ENCODE measurements around the gene MRPL17. TPM values are rescaled to one million over a fixed set of nuclear protein-coding genes. Genes with fewer than 3 reads are reported as not detected.

The MRPL17 gene
- total RNA-seq, 1 experiment from 2014 or later, result 38.7 TPM

- Histone ChIP-seq H3K9me3 (replicated peaks) (no peaks in the 10 kb centered on the region), H3K27ac (no peak overlapping the region), H3K4me3 (no peak overlapping the region), H3K27me3 (replicated peaks) (no peaks in the 10 kb centered on the region), H3K4me1 (replicated peaks) (no peaks in the 10 kb centered on the region), H3K36me3 (no peaks in the 10 kb centered on the region)
- DNase-seq (ENCODE audit: low read depth in 1 of 2, low spot score in 2 of 2), result no peak
These were observed 11.1 kb downstream of the MRPL17 start for GRCh38 chr11:6671991-6672390.

GRCh38 chr11:6670202-6670830 lies 12.8 kb downstream of the MRPL17 start:
- Histone ChIP-seq H3K27me3 (replicated peaks) (no peaks in the 10 kb centered on the region), H3K36me3 (no peaks in the 10 kb centered on the region), H3K9me3 (replicated peaks) (no peaks in the 10 kb centered on the region), H3K4me1 (replicated peaks) (no peaks in the 10 kb centered on the region), H3K4me3 (no peak overlapping the region), H3K27ac (no peak overlapping the region)
- no peak for DNase-seq (ENCODE audit: low read depth in 1 of 2, low spot score in 2 of 2)

- Histone ChIP-seq H3K4me3 (no peak overlapping the region), H3K36me3 (no peaks in the 10 kb centered on the region), H3K27ac (no peak overlapping the region), H3K4me1 (replicated peaks) (no peaks in the 10 kb centered on the region), H3K27me3 (replicated peaks) (no peaks in the 10 kb centered on the region), H3K9me3 (replicated peaks) (no peaks in the 10 kb centered on the region)
- no peak for DNase-seq (ENCODE audit: low read depth in 1 of 2, low spot score in 2 of 2)
These were observed 15.3 kb downstream of the MRPL17 start for GRCh38 chr11:6667733-6668374.

GRCh38 chr11:6666302-6667183 lies 16.6 kb downstream of the MRPL17 start:
- DNase-seq (ENCODE audit: low read depth in 1 of 2, low spot score in 2 of 2), result no peak
- Histone ChIP-seq H3K27ac (no peak overlapping the region), H3K4me3 (no peak overlapping the region), H3K4me1 (replicated peaks) (no peaks in the 10 kb centered on the region), H3K9me3 (replicated peaks) (no peaks in the 10 kb centered on the region), H3K27me3 (replicated peaks) (no peaks in the 10 kb centered on the region), H3K36me3 (no peaks in the 10 kb centered on the region)

DNA sequence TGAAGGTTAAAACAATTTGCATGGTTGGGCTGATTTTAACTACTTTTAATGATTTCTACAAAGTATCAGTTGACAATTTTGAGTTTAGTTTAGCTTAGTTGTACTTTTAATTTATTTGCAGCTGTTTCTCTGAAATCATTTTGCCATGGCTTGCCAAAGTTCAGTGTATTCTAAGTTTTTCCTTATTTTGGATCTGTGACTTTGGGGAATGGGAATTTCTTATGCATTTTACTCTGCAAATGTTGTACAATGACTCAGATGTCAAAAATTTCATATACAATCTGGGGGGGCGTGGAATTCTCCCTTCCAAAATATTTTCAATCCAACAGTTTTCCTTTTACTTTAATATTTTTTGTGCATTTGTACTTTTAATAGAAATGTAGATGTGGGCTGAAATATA lies 18.6 kb downstream of the MRPL17 start:
- Histone ChIP-seq H3K27me3 (replicated peaks) (no peaks in the 10 kb centered on the region), H3K27ac (no peak overlapping the region), H3K36me3 (no peaks in the 10 kb centered on the region), H3K9me3 (replicated peaks) (no peaks in the 10 kb centered on the region), H3K4me1 (replicated peaks) (no peaks in the 10 kb centered on the region), H3K4me3 (no peak overlapping the region)
- DNase-seq (ENCODE audit: low read depth in 1 of 2, low spot score in 2 of 2), result no peak

DNA sequence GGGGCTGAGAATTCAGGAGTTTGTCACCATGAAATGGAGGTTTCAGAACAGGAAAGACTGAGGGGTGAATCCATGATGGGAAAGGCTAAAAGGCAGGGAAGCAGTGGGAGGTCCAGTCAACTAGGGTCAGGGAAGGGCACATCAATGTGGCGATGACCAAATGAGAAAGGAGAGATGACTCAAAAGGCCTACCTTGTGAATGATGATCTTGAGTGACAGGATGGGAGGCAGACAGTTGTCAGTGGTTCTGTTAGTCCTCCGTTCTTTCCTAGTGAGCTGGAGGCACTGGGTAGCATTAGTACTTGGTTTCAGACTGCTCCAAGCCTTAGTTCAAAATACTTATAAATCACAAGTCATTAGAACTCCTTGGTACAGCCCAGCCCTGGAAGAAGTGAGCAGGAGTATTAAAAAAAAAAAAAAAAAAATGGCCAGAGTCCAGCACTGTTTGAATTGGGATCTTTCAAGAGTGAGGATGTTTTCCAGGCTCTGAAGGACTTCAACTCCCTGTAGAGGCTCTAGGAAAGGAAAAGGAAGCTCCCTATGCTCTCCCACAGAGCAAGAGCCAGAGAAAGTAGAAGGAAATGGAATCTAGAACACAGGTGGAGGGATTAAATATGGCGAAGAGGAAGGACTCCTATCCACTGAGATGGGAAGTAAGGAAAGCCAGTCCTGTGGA lies 19.2 kb downstream of the MRPL17 start:
- no peaks in the 10 kb centered on the region for H3K9me3 ChIP-seq (replicated peaks)
- no peak overlapping the region for H3K27ac ChIP-seq
- H3K4me1 ChIP-seq (replicated peaks), result no peaks in the 10 kb centered on the region
- no peak overlapping the region for H3K4me3 ChIP-seq
- no peaks in the 10 kb centered on the region for H3K27me3 ChIP-seq (replicated peaks)
- H3K36me3 ChIP-seq, result no peaks in the 10 kb centered on the region
- no peak for DNase-seq (ENCODE audit: low read depth in 1 of 2, low spot score in 2 of 2)

DNA sequence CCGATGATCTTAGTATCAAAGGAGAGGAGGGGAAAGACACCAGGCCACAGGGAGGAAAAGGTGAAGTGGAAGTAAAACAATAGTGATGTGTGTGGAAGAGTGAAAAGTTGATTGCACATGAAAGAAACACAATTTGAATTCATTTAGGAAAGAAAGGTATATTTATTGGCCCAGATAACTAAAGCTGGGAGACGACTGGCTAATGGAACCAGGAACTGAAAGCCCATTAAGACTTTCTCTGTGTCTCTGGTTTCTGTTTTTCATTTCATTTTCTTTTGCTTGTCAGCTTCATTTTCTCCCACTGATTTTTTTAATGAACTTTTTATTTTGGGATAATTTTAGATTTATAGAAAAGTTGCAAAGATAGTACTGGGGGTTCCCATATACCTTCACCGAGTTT lies 22.4 kb downstream of the MRPL17 start:
- Histone ChIP-seq H3K9me3 (replicated peaks) (no peaks in the 10 kb centered on the region), H3K4me1 (replicated peaks) (no peaks in the 10 kb centered on the region; the same call in 1 of the 2 replicates), H3K4me3 (no peak overlapping the region), H3K27me3 (replicated peaks) (no peaks in the 10 kb centered on the region), H3K27ac (no peak overlapping the region), H3K36me3 (no peaks in the 10 kb centered on the region)
- no peak for DNase-seq (ENCODE audit: low read depth in 1 of 2, low spot score in 2 of 2)

DNA sequence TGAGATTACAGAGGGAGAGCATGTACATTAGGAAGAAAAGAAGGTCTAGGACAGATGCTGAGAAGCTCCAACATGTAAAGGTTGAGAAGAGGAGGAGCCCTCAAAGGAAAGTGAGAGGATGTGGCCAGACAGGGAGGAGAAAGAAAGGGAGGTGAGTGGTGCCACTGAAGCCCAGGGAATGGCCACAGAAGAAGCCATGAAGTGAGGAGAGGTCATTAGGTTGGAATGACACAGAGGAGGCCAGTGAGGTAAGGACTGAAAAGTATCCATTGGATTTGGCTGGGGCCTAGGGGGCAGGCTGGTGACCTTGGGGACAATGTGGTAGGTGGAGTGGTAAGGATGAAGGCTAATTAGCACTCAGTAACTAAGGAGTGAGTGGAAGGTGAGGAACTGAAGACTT lies 24.5 kb downstream of the MRPL17 start:
- Histone ChIP-seq H3K27ac (no peak overlapping the region), H3K4me3 (no peak overlapping the region), H3K9me3 (replicated peaks) (no peaks in the 10 kb centered on the region), H3K36me3 (no peaks in the 10 kb centered on the region), H3K27me3 (replicated peaks) (no peaks in the 10 kb centered on the region), H3K4me1 (replicated peaks) (no peaks in the 10 kb centered on the region; the same call in none of the 2 replicates)
- no peak for DNase-seq (ENCODE audit: low read depth in 1 of 2, low spot score in 2 of 2)

- no peaks in the 10 kb centered on the region for H3K9me3 ChIP-seq (replicated peaks)
- H3K4me1 ChIP-seq (replicated peaks), result no peaks in the 10 kb centered on the region; the same call in none of the 2 replicates
- no peaks in the 10 kb centered on the region for H3K27me3 ChIP-seq (replicated peaks)
- DNase-seq (ENCODE audit: low read depth in 1 of 2, low spot score in 2 of 2), result no peak
- no peak overlapping the region for H3K4me3 ChIP-seq
- H3K36me3 ChIP-seq, result no peaks in the 10 kb centered on the region
- H3K27ac ChIP-seq, result no peak overlapping the region
These were observed 25.8 kb downstream of the MRPL17 start for GRCh38 chr11:6657346-6657745.

DNA sequence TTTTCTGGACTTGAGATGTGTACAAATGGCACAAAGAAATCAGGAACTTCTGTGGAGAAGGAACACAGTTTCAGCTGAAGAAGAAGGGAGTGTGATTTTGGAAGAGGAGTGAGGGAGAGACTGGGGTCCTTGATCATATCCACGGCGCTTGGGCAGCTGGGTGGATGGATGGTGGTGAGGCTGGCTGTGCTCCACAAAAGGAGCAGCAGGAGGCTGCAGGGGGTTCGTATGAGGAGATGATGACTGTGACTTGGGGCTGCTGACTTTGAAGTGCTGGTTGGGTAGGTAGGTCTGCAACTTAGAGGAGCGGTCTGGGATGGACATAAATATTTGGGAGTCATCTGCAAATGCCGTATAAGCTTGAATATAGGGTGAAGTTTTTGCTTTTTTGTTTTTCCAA lies 26.2 kb downstream of the MRPL17 start:
- no peak for DNase-seq (ENCODE audit: low read depth in 1 of 2, low spot score in 2 of 2)
- no peaks in the 10 kb centered on the region for H3K9me3 ChIP-seq (replicated peaks)
- H3K4me1 ChIP-seq (replicated peaks), result no peaks in the 10 kb centered on the region; the same call in none of the 2 replicates
- H3K4me3 ChIP-seq, result no peak overlapping the region
- H3K27ac ChIP-seq, result no peak overlapping the region
- no peaks in the 10 kb centered on the region for H3K36me3 ChIP-seq
- H3K27me3 ChIP-seq (replicated peaks), result no peaks in the 10 kb centered on the region

DNA sequence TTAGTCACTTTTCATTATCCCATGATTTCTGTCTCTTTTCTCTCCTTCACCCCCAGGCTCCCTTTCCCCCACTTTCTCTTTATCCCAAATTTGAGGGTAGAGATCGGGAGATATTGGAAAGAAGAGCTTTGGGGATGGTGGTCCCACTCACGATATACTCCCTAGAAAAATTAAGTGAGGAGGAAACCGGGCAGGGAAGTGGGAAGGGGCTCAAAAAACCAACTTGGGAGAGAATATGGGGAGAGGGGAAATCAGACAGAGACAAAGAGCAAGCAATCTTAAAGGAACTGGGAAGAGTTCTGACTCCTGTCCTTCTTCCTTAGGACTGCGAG lies 26.6 kb downstream of the MRPL17 start:
- Histone ChIP-seq H3K9me3 (replicated peaks) (no peaks in the 10 kb centered on the region), H3K4me3 (no peak overlapping the region), H3K27ac (no peak overlapping the region), H3K36me3 (no peaks in the 10 kb centered on the region), H3K4me1 (replicated peaks) (no peaks in the 10 kb centered on the region; the same call in none of the 2 replicates), H3K27me3 (replicated peaks) (no peaks in the 10 kb centered on the region)
- DNase-seq (ENCODE audit: low read depth in 1 of 2, low spot score in 2 of 2), result no peak

- no peak for DNase-seq (ENCODE audit: low read depth in 1 of 2, low spot score in 2 of 2)
- Histone ChIP-seq H3K27me3 (replicated peaks) (no peaks in the 10 kb centered on the region), H3K9me3 (replicated peaks) (no peaks in the 10 kb centered on the region), H3K27ac (no peak within 1 kb of the TSS), H3K4me3 (peak within 1 kb of the TSS; percentile 41), H3K36me3 (no peaks in the 10 kb centered on the region), H3K4me1 (replicated peaks) (no peaks in the 10 kb centered on the region; the same call in none of the 2 replicates)
These were observed 27.2 kb downstream of the MRPL17 start, which contains the start of gene DCHS1 for GRCh38 chr11:6655790-6656583. DCHS1 (minus strand) TSS chr11:6655809; CDS start chr11:6641613, 14,196 bp downstream.
